ENCODE data around the gene CYTH1.

Gene CYTH1

GRCh38 chr17:78803186-78803845, 21.2 kb upstream of the CYTH1 start:
- DNase-seq = no peak

GRCh38 chr17:78802459-78802858, 20.4 kb upstream of the CYTH1 start:
- no peak for DNase-seq

- no peak for DNase-seq
Measured at GRCh38 chr17:78802008-78802407, 19.9 kb upstream of the CYTH1 start.

GRCh38 chr17:78800132-78800931, 18.3 kb upstream of the CYTH1 start:
- DNase-seq = no peak

- DNase-seq = no peak
Measured at GRCh38 chr17:78798695-78799559, 16.9 kb upstream of the CYTH1 start.

GRCh38 chr17:78797691-78798585, 15.9 kb upstream of the CYTH1 start:
- no peak for DNase-seq

GRCh38 chr17:78797213-78797612, 15.1 kb upstream of the CYTH1 start:
- no peak for DNase-seq

- no peak for DNase-seq
Measured at GRCh38 chr17:78796517-78796900, 14.4 kb upstream of the CYTH1 start.

- no peak for DNase-seq
Measured at GRCh38 chr17:78795861-78796516, 13.9 kb upstream of the CYTH1 start.

- DNase-seq = no peak
Measured at GRCh38 chr17:78794864-78795640, 13.0 kb upstream of the CYTH1 start.

GRCh38 chr17:78794399-78794798, 12.3 kb upstream of the CYTH1 start:
- no peak for DNase-seq

GRCh38 chr17:78793968-78794367, 11.9 kb upstream of the CYTH1 start:
- DNase-seq = no peak

GRCh38 chr17:78793415-78793814, 11.3 kb upstream of the CYTH1 start:
- no peak for DNase-seq

GRCh38 chr17:78791840-78792709, 10.0 kb upstream of the CYTH1 start:
- no peak for DNase-seq

GRCh38 chr17:78790552-78790951, 8.5 kb upstream of the CYTH1 start:
- no peak for DNase-seq

- peak; percentile 92 for DNase-seq
Measured at GRCh38 chr17:78789663-78790181, 7.6 kb upstream of the CYTH1 start.

- no peak for DNase-seq
Measured at GRCh38 chr17:78789149-78789662, 7.1 kb upstream of the CYTH1 start.

GRCh38 chr17:78788451-78788850, 6.4 kb upstream of the CYTH1 start:
- no peak for DNase-seq

GRCh38 chr17:78787444-78787843, 5.4 kb upstream of the CYTH1 start:
- no peak for DNase-seq

GRCh38 chr17:78785663-78786057, 3.6 kb upstream of the CYTH1 start:
- no peak for DNase-seq
